ENCODE data around the gene IGF2BP3. TPM values are rescaled to one million over a fixed set of nuclear protein-coding genes. Genes with fewer than 3 reads are reported as not detected.

IGF2BP3 gene
- total RNA-seq, 1 donor from 2014 or later = 0.38 TPM

- DNase-seq = no peak
- Histone ChIP-seq H3K27me3 (ENCODE audit: low read depth) (no peaks in the 10 kb centered on the region), H3K36me3 (no peaks in the 10 kb centered on the region), H3K4me3 (no peak overlapping the region), H3K9me3 (replicated peaks) (no peaks in the 10 kb centered on the region), H3K27ac (replicated peaks) (no peak overlapping the region), H3K4me1 (peaks cover 33% of the 10 kb centered on the region)
- TF ChIP-seq CTCF (IDR thresholded peaks at IDR 0.05; ENCODE audit: borderline replicate concordance) = no peak
- intact Hi-C loops (cut with micrococcal nuclease) = no loop called here
Measured at GRCh38 chr7:23338439-23338838, 131.9 kb downstream of the IGF2BP3 start.

- peaks cover 42% of the 10 kb centered on the region for H3K4me1 ChIP-seq
- no peaks in the 10 kb centered on the region for H3K9me3 ChIP-seq (replicated peaks)
- intact Hi-C loops (cut with micrococcal nuclease) = no loop called here
- no peaks in the 10 kb centered on the region for H3K27me3 ChIP-seq (ENCODE audit: low read depth)
- no peak for DNase-seq
- H3K36me3 ChIP-seq = no peaks in the 10 kb centered on the region
- no peak overlapping the region for H3K4me3 ChIP-seq
- H3K27ac ChIP-seq (replicated peaks) = no peak overlapping the region
- TF ChIP-seq CTCF (IDR thresholded peaks at IDR 0.05; ENCODE audit: borderline replicate concordance) = no peak
Measured at GRCh38 chr7:23337374-23337773, 132.9 kb downstream of the IGF2BP3 start.

- H3K9me3 ChIP-seq (replicated peaks) = no peaks in the 10 kb centered on the region
- intact Hi-C loops (cut with micrococcal nuclease) = no loop called here
- H3K4me1 ChIP-seq = peaks cover 42% of the 10 kb centered on the region
- DNase-seq = no peak
- H3K36me3 ChIP-seq = no peaks in the 10 kb centered on the region
- H3K27me3 ChIP-seq (ENCODE audit: low read depth) = no peaks in the 10 kb centered on the region
- no peak overlapping the region for H3K4me3 ChIP-seq
- TF ChIP-seq CTCF (IDR thresholded peaks at IDR 0.05; ENCODE audit: borderline replicate concordance) = no peak
- no peak overlapping the region for H3K27ac ChIP-seq (replicated peaks)
Measured at GRCh38 chr7:23336799-23337283, 133.4 kb downstream of the IGF2BP3 start.

- intact Hi-C loops (cut with micrococcal nuclease) = no loop called here
Measured at GRCh38 chr7:23336086-23336485, 134.2 kb downstream of the IGF2BP3 start.

GRCh38 chr7:23335621-23336020, 134.7 kb downstream of the IGF2BP3 start:
- no peak for TF ChIP-seq CTCF (IDR thresholded peaks at IDR 0.05; ENCODE audit: borderline replicate concordance)
- H3K27me3 ChIP-seq (ENCODE audit: low read depth) = no peaks in the 10 kb centered on the region
- H3K9me3 ChIP-seq (replicated peaks) = no peaks in the 10 kb centered on the region
- H3K36me3 ChIP-seq = no peaks in the 10 kb centered on the region
- no peak for DNase-seq
- intact Hi-C loops (cut with micrococcal nuclease) = no loop called here
- H3K27ac ChIP-seq (replicated peaks) = no peak overlapping the region
- no peak overlapping the region for H3K4me3 ChIP-seq
- peaks cover 42% of the 10 kb centered on the region for H3K4me1 ChIP-seq

More at GRCh38 chr7:23336086-23336485, 134.2 kb downstream of the IGF2BP3 start:
- no peak for TF ChIP-seq CTCF (IDR thresholded peaks at IDR 0.05; ENCODE audit: borderline replicate concordance)
- no peak overlapping the region for H3K4me3 ChIP-seq
- H3K9me3 ChIP-seq (replicated peaks) = no peaks in the 10 kb centered on the region
- H3K36me3 ChIP-seq = no peaks in the 10 kb centered on the region
- peaks cover 42% of the 10 kb centered on the region for H3K4me1 ChIP-seq
- no peaks in the 10 kb centered on the region for H3K27me3 ChIP-seq (ENCODE audit: low read depth)
- DNase-seq = no peak
- H3K27ac ChIP-seq (replicated peaks) = no peak overlapping the region
